T-helper 9 cell (primary cell): Measurements from ENCODE around the gene BMP2K.

Experiments
- DNase-seq: peaks from one replicate; pipeline ENCODE4 v3.0.0-alpha.2; 2020
- total RNA-seq, 2 donors: gene quantifications; one replicate each; lab custom pipeline; 2026; lab: John Stamatoyannopoulos, UW

BMP2K gene
- 5.6 to 27.8 reads per million in 2 donors for total RNA-seq

DNA sequence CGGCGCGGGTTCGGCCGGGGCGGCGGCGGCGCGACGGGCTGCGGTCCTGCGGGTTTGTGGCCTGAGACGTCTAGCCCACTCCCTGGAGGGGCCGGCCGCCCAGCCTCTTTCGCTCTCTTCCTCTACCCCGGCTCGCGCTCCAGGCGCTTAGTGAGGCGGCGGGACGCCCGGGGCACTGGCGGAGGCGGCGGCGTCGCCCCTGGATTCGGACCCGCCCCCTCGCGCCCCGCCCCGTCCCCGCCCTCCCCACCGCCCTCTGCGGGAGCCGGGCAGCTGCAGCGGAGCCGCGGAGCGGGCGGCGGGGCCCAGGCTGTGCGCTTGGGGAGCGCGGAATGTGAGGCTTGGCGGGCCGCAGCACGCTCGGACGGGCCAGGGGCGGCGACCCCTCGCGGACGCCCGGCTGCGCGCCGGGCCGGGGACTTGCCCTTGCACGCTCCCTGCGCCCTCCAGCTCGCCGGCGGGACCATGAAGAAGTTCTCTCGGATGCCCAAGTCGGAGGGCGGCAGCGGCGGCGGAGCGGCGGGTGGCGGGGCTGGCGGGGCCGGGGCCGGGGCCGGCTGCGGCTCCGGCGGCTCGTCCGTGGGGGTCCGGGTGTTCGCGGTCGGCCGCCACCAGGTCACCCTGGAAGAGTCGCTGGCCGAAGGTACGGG lies at the start of gene BMP2K:
TSS of gene BMP2K (plus strand) at position 272 of the 650 bp plus-strand sequence. CDS start at position 466, 194 bp downstream.
- DNase-seq = peak; percentile 74

- no peak for DNase-seq
Observed at GRCh38 chr4:78726546-78726945, 49.6 kb upstream of the BMP2K start.

GRCh38 chr4:78732332-78733104 lies 43.6 kb upstream of the BMP2K start:
- no peak for DNase-seq

DNA sequence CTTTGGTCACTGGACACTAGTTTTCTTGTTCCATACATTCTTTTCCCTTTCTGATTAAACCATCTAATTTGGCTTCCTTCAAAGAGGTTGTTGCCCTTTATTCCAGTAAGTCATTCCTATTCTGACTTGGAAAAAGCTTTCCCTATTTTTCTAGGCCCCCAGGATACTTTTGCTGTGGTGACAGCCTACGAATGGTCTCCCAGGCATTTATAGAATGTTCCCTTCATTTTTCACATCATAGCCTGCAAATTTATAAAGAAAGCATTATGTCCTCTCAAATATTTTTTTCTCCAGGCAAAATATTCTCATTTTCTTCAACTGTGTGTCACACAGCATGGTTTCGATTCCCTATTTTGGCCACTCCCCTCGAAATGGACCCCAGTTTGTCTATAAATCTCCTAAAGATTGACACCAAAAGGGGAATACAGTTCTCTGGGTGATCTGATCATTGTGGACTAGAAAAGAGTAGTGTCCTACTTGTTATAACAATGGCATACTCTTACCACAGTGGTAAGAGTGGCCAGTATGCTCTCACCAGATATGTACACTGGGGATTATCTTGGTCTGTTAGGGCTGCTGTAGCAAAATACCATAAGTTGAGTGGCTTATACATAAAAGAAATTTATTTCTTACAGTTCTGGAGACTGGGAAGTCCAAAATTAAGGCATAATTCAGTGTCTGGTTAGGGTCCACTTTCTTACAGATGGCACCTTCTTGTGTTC lies 41.5 kb upstream of the BMP2K start:
- no peak for DNase-seq

GRCh38 chr4:78735697-78736096 lies 40.5 kb upstream of the BMP2K start:
- DNase-seq = no peak

DNA sequence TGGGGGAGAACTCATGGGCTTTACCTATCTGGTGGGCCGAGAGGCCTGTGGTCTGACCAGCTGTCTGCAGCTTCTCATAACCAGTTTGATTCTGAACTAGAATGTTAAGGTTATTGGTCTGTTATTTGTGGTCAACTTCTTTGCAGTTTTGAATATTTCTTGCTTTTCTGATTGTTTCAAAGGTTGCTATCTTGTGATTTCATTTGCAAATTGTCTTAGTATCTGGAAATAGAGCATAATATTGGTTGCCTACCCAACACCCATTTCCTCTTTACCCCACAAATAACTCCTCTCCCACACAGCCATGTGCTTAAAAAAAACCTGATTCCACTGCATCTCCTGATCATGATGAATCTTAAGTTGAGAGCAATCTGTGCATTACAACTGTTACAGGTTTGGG lies 39.1 kb upstream of the BMP2K start:
- no peak for DNase-seq

- DNase-seq = no peak
Observed at GRCh38 chr4:78737973-78738372, 38.2 kb upstream of the BMP2K start.

- no peak for DNase-seq
Observed at GRCh38 chr4:78742300-78742699, 33.9 kb upstream of the BMP2K start.

- no peak for DNase-seq
Observed at GRCh38 chr4:78747475-78747922, 28.7 kb upstream of the BMP2K start.

- DNase-seq = no peak
Observed at GRCh38 chr4:78748381-78748780, 27.8 kb upstream of the BMP2K start.

- DNase-seq = no peak
Observed at GRCh38 chr4:78749258-78749971, 26.7 kb upstream of the BMP2K start.

DNA sequence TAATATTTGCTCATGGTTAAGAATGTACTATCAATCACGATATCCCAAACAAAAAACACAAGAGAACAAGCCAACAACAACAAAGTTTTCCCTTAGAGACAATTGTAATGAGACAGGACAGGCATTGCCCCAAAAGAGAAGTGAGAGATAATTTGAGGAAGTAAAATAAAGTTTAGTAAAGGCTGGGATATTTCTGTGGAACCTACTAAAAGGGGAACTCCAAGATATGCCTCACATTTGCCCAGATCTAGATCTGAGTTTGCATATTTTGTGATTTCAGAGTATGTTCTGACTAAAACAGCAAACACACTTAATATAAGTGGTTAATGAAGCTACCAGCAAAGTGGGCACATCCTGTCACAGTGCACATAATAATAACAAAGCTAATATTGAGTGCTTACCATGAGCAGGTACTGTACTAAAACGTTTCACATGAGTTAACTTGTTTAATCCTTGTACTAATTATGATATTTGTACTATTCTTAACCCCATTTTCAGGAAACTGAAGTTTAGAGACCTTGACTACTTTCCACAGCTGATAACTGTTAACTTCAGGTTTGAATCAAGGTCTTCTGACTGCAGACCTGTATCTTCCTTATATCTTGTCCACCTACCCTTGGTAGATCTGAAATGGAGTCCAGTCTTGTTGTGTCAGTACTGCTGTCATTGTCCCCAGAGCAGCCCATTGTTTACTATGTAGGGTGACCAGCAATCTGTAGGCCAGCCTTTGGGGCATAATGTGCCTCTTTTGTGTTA lies 26.0 kb upstream of the BMP2K start:
- DNase-seq = no peak

DNA sequence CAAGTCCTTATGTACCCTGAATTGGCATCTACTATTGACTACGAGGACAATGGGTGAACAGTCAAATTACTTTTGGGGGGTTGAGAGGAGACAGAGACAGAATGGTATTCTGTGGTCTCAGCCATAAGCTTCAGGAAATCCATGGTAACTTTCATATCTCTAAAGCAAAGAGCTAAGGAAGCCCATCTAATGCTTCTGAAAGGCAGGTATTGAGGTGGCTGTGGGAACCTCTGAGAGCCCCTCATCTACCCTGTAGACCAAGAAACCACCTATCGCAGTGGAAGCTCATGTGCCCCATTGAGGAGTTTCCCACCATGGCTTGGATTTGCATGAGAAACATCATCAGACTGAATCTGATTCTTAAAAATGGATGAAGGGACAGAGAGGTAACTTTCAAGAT lies 23.1 kb upstream of the BMP2K start:
- DNase-seq = no peak

DNA sequence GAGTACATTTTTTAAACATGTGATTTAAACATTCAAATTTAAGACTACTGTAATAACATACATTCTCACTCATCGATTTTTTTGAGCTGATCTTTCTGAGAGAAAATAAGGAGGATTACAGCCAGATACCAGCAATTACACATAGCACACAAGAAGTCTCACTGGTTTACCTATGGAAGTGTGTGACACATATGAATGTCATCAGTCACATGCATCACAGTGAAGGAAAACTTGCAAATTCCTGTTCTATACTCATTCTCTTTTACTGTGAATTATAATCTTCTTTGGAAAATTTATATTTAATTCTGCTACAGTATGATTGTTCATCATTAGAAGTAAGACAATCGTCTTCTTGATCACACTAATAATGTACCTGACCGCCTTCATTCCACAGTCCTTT lies 21.3 kb upstream of the BMP2K start:
- no peak for DNase-seq

- DNase-seq = no peak
Observed at GRCh38 chr4:78756137-78756536, 20.0 kb upstream of the BMP2K start.

DNA sequence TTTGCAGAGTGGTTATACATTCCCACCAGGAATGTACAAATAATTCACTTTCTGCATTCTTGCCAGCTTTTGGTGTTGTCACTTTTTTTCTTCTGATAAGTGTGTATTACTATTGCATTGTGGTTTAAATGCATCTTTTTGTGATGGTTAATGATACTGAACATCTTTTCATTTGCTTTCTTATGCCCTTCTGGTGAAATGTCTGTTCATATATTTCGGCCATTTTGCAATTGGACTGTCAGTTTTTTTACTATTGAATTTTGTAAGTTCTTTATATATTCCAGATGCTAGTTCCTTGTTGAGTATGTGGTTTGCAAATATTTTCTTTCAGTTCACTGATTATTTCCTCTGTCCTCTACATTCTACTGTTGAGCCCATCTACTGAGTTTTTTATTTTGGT lies 19.4 kb upstream of the BMP2K start:
- no peak for DNase-seq

- DNase-seq = no peak
Observed at GRCh38 chr4:78757574-78757973, 18.6 kb upstream of the BMP2K start.

GRCh38 chr4:78758085-78758484 lies 18.1 kb upstream of the BMP2K start:
- no peak for DNase-seq

GRCh38 chr4:78762529-78762928 lies 13.6 kb upstream of the BMP2K start:
- no peak for DNase-seq

DNA sequence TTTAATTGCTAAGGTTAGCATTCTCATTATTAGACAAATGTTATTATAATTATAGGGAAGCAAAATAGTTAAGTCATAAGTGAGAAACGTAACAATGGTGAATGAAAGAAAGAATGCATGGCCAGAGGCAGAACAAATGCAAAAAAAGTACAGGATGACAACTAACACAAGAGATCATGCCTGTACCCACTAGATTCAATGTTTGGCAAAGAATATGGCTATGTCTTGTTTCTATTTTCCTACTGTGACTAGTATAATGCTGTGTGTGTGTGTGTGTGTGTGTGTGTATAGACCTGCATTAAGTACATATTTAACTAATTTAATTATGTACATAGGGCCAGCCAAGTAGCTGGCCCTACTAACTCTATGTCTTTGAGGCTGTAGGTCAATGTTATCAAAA lies 12.9 kb upstream of the BMP2K start:
- no peak for DNase-seq

GRCh38 chr4:78763763-78764387 lies 12.3 kb upstream of the BMP2K start:
- no peak for DNase-seq

DNA sequence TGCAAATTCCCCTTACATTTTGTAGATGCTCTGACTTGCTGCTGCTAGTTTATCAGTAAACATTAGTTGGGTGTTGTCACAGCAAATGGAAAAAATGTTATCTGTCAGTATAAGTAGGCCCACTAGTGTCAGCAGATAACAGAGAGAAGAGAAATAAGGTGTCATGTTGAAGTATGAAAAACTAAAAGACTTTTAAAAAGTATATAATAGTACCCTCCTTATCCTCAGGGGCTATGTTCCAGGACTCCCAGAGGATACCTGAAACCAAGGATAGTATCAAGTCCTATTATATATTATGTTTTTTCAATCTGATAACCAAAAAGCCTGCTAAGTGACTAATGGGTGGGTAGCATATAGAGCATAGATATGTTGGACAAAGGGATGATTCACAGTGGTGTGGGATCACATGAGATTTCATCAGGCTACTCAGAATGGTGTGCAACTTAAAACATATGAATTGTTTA lies 11.6 kb upstream of the BMP2K start:
- no peak for DNase-seq
